Mesodermal cell (in vitro differentiated cells): ENCODE results near the gene LCN6.
"Not testable (repeated sequence)": the region's sequence is repeated elsewhere in the genome, so short reads cannot be mapped to it uniquely, and the experiment has no call there.

Experiments used
- H3K27ac ChIP-seq: 2 replicates; pipeline ENCODE4 v1.7.0; 2013; ENCODE audit warnings: mild to moderate bottlenecking, low read depth, low read length, moderate library complexity; ENCODE audit not compliant: severe bottlenecking
- H3K36me3 ChIP-seq: 2 replicates; pipeline ENCODE4 v1.7.1; 2013; ENCODE audit warnings: mild to moderate bottlenecking, low read length, moderate library complexity; ENCODE audit not compliant: control insufficient read depth, insufficient read depth
- H3K4me1 ChIP-seq: one replicate; pipeline ENCODE4 v1.7.1; 2013; ENCODE audit warnings: mild to moderate bottlenecking, low read length; ENCODE audit not compliant: insufficient read depth, control insufficient read depth, poor library complexity, severe bottlenecking
- H3K4me3 ChIP-seq: 2 replicates; pipeline ENCODE4 v1.7.0; 2013; ENCODE audit warnings: low read length, control low read depth, mild to moderate bottlenecking; ENCODE audit not compliant: insufficient read depth, poor library complexity, severe bottlenecking; ENCODE audit errors: extremely low read depth
- H3K9me3 ChIP-seq: 2 replicates; pipeline ENCODE4 v1.7.1; 2013; ENCODE audit warnings: mild to moderate bottlenecking, low read length, moderate library complexity; ENCODE audit not compliant: control insufficient read depth
- WGBS, 2 experiments: methylation state at CpG; one replicate each; pipeline ENCODE4 v1.1.5; 2013; ENCODE audit warnings: missing lambda C conversion rate in 2 of 2; ENCODE audit not compliant: insufficient coverage in 2 of 2; 5-methylcytosine and 5-hydroxymethylcytosine counted together

LCN6 gene

DNA sequence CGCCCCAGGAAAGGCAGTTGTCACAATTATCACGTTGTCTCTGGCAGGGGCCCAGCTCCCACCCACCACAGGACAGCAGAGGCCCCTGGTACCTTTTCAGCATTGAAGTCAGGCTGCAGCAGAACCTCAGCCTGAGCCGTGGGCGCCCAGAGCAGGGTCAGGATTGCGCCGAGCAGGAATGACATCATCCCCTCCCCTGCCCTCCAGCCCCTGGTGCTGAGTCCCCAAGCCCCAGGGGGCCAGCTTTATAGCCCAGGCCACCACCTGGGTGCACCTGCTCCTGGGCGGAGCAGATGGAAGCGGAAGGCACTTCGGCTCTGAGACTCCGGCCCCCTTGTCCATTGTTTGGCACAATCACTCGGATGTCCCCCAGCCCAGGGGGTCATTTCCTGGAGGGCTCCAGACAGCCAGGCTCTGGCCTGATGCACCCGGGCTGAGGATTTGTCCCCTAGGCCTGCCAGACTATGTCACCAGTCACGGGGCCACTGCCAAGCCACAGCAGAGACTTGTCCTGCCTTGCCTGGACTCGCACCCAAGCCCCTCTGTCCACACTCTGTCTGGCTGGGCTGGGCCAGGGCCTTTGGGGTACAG, 16.1 kb upstream of the LCN6 start, which contains the start of gene LCN15:
LCN15 (minus strand) TSS at position 218 of the 591 bp plus-strand sequence; CDS start at position 188, 30 bp downstream.
- Histone ChIP-seq H3K9me3 (no peaks in the 10 kb centered on the region), H3K27ac (no peak within 1 kb of the TSS), H3K36me3 (no peaks in the 10 kb centered on the region), H3K4me3 (no peak within 1 kb of the TSS), H3K4me1 (peaks cover 12% of the 10 kb centered on the region)
- WGBS, 2 experiments, result 88 to 89% methylated on average over 13 to 14 of the region's 14 CpGs

DNA sequence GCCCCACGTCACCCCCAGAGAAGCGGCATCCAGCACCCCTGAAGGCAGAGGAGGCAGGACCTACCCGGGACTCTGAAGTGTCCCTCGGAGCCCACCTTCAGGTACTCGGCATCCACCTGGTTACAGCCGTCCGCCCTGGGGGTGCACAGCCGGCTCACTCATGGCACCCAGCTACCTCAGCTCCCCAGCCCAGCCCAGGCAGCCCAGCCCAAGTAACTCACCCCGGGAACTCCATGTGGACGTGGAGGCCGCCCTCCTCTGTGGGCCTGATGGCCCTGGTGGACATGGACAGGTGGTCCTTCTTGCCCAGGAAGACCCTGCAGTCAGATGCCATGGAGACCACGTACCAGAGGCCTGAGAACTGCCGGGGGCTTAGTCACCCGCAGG, 15.3 kb upstream of the LCN6 start:
- Histone ChIP-seq H3K9me3 (no peaks in the 10 kb centered on the region), H3K4me1 (peaks cover 12% of the 10 kb centered on the region), H3K36me3 (no peaks in the 10 kb centered on the region), H3K27ac (no peak overlapping the region), H3K4me3 (no peak overlapping the region)
- 88 to 93% methylated on average over 10 to 14 of the region's 14 CpGs for WGBS, 2 experiments

DNA sequence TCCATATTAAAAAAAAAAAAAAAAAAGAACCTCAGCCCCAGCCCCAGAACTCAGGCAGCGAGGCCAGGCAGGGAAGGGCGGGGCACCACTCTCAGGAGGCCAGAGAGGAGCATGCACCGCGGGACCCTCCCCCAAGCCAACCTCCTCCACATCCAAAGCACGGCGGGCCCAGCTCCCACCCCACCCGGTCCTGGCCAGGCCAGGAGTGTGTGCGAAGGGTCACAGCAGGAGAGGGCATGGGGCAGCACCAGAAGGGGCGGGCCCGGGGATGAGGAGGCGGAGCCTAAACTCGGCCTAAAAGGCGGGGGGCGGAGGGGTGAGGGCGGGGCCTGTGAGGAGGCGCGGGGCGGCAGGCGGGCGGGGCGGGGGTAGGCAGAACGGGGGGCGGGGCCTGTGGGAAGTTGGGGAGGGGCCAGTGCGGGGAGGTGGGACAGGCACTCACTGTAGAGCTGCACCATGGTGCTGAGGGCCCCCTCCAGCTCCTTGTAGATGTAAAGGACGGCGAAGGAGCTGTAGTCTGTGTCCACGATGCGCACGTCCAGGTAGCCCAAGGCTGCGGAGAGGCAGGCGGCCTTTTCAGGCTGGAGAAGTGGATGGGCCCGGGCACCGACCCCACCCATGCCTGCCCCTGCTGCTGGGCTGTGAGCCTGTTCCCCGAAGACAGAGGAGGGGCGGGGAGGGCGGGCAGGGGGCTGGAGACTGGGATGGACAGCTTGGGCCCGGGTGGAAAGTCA, 14.8 kb upstream of the LCN6 start:
- Histone ChIP-seq H3K4me3 (no peak overlapping the region), H3K27ac (no peak overlapping the region), H3K4me1 (peaks cover 12% of the 10 kb centered on the region), H3K9me3 (no peaks in the 10 kb centered on the region), H3K36me3 (no peaks in the 10 kb centered on the region)
- 36 to 38% methylated on average over 11 to 14 of the region's 37 CpGs for WGBS, 2 experiments

DNA sequence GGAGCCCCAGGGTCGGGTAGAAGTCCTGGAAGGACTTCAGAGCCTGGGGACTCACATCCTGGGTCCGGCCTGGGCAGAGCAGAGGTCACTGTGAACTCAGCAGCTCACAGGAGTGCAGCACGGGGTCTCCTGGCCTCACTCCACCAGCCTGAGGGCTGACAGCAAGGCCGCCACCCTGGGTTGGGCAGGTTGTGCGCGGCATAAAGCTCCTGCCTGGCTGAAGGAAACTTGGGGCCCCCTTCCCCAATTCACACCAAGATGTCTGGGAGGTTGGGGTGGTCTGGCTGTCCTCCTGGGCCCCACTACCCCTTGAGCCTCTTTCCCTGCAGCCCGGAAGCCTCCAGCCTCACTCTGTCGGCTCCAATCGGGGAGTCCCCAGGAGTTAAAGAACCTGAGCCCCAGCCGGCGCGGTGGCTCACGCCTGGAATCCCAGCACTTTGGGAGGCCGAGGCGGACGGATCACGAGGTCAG, 13.9 kb upstream of the LCN6 start:
- Histone ChIP-seq H3K4me1 (peaks cover 12% of the 10 kb centered on the region), H3K27ac (no peak overlapping the region), H3K9me3 (no peaks in the 10 kb centered on the region), H3K4me3 (no peak overlapping the region), H3K36me3 (no peaks in the 10 kb centered on the region)
- WGBS, 2 experiments, result 90 to 94% methylated on average over 3 to 13 of the region's 17 CpGs

DNA sequence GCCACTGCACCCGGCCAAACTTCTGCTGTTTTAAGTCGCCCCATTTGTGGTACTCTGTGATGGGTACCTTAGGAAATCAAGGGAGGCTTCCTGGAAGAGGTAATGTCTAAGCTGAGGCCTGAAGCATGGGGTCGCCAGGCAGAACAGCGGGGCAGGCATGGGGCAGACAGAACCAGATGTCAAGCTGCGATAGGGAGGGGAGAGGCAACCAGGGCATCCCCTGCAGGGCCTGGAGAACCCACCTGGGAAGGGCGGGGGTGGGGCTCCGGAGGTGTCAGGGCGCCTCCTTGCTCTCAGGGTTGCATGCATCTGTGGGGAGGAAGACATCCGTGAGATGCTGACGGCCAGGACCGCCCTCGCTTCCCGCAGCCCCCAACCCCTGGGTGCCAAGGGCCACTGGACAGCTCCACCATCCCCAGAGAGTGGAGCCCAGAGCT, 13.2 kb upstream of the LCN6 start:
- H3K36me3 ChIP-seq, result no peaks in the 10 kb centered on the region
- H3K4me3 ChIP-seq, result no peak overlapping the region
- H3K9me3 ChIP-seq, result no peaks in the 10 kb centered on the region
- H3K4me1 ChIP-seq, result peaks cover 12% of the 10 kb centered on the region
- no peak overlapping the region for H3K27ac ChIP-seq
- 90 to 93% methylated on average over 11 to 13 of the region's 13 CpGs for WGBS, 2 experiments

DNA sequence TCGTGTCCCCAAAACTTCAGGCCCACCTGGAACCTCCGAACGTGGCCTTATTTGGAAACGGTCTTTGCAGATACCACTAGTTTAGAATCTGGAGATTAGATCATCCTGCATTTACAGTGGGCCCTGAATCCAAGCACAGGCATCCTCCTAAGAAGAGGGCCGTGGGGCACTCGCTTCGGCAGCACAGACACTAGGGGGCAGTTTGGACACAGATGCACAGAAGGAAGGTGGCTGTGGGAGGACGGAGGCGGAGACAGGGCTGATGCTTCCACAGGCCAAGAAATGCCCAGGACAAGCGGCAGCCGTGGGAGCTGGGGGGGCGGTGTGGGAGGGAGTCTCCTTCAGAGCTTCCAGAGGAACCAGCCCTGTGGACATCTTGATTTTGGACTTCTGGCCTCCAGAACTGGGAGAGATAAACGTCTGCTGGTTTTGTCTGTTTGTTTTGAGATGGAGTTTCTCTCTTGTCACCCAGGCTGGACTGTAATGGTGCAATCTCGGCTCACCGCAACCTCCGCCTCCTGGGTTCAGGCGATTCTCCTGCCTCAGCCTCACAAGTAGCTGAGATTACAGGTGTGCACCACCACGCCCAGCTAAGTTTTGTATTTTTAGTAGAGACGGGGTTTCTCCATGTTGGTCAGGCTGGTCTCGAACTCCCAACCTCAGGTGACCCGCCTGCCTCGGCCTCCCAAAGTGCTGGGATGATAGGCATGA, 12.7 kb upstream of the LCN6 start:
- WGBS, 2 experiments, result 75 to 77% methylated on average over 19 to 21 of the region's 22 CpGs
- not testable (repeated sequence) for H3K4me3 ChIP-seq, H3K36me3 ChIP-seq, H3K27ac ChIP-seq, H3K9me3 ChIP-seq
- peaks cover 12% of the 10 kb centered on the region for H3K4me1 ChIP-seq

DNA sequence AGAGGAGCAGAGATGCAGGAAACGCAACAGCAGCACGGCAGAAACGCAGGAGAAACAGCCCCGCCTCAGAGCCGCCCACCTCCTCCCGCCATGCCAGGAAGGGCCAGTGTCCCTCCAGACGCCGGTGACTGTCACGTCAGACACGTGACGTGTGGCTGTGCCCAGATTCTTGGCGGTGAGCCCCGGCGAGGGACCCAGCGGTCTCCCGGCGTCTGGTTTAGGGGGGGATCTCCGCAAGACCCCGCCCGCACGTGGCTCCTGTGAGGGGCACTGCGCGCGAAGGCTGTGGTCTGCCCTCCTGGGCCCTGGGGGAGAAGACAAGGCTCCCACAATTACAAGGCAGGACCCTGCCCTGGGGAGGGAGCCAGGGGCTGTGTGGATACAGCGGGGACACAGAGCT, 12.1 kb upstream of the LCN6 start:
- Histone ChIP-seq H3K4me1 (peaks cover 12% of the 10 kb centered on the region), H3K9me3 (no peaks in the 10 kb centered on the region), H3K4me3 (no peak overlapping the region), H3K27ac (no peak overlapping the region), H3K36me3 (no peaks in the 10 kb centered on the region)
- 90 to 91% methylated on average over 19 to 23 of the region's 25 CpGs for WGBS, 2 experiments

DNA sequence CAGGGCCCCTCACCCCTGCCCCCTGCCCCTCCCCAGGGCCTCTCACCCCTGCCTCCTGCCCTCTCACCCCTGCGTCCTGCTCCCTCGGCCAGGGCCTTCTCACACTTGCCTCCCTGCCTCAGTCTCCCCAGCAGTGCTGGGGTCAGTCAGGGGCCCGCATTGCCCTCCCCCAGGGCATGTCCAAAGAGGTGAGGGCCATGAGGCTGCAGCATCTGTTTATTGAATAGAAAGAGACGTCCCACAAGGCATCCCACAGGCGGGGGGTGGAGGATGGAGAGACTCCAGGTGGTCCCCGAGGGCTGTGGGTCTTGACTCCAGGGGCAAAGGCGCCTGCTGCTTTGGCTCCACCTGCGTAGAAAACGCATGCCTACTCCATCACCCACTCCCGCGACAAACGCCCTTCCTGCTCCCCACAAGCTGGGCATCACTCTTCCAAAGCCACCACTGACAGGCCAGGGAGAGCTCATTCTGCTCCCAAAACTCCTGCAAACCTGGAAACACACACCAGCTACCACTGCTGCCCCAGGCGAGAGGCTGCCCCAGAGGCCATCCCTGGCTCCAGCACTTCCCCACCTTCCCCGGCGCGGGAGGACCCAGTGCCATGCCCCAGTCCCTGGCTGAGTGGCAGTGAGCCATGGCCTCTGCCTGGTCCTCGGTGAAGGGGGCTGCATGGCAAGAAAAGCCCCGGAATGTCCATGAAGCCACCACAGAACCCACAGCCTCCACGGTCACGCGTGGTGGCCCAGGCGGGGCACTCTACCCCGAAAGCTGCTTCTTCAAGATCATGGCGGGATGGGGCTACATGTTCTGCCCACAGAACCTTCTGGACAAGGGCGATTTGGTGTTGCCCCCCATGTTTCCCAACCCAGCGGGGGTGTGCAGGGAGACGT, 11.4 kb upstream of the LCN6 start:
- Histone ChIP-seq H3K4me3 (no peak overlapping the region), H3K36me3 (no peaks in the 10 kb centered on the region), H3K4me1 (peaks cover 6% of the 10 kb centered on the region), H3K9me3 (no peaks in the 10 kb centered on the region), H3K27ac (no peak overlapping the region)
- WGBS, 2 experiments, result 93 to 94% methylated on average over 24 of the region's 27 CpGs

DNA sequence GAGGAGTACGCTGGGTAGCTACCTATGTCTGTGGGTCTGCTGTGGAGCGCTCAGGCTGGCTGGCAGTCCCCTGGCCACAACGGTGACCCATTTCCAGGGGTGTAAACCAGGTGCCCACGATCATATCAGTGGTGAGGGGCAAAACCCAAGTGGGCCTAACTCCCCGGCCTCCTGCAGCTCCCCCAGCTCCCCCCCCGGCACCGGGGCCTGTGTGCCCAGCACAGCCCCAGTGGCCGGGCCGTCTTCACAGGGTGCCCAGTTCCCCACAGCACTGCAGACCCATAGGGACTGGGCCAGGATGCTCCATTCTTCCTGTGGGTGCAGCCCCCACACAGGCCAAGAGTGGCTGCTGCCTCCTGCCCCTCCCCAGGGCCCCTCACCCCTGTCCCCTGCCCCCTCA, 10.7 kb upstream of the LCN6 start:
- H3K9me3 ChIP-seq, result no peaks in the 10 kb centered on the region
- H3K4me3 ChIP-seq, result no peak overlapping the region
- 88 to 92% methylated on average over 7 to 9 of the region's 9 CpGs for WGBS, 2 experiments
- no peaks in the 10 kb centered on the region for H3K36me3 ChIP-seq
- H3K4me1 ChIP-seq, result peaks cover 3% of the 10 kb centered on the region
- H3K27ac ChIP-seq, result no peak overlapping the region

DNA sequence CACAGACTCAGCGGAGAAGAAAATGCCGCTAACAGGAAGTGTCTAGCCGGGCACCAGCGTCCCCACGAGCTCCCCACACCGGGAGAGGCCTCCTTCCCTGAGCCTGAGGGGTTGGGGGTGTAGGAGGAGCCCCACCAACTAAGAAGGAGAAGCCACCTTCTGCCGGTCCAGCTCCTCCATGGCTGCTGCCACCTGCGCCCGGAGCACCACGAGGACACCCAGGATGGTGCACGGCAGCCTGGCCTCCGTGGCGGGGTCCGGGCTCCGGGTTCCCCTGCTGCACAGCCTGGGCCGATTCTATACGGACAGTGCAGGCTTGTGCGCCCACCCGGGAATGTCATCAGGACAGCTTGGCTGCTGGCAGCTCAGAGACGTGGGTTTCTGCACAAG, 9.4 kb upstream of the LCN6 start:
- Histone ChIP-seq H3K4me1 (peaks cover 3% of the 10 kb centered on the region), H3K27ac (no peak overlapping the region), H3K36me3 (no peaks in the 10 kb centered on the region), H3K4me3 (no peak overlapping the region), H3K9me3 (no peaks in the 10 kb centered on the region)
- WGBS, 2 experiments, result 91 to 94% methylated on average over 17 to 19 of the region's 20 CpGs
